ENCODE results near the gene RNASE8.

The RNASE8 gene

DNA sequence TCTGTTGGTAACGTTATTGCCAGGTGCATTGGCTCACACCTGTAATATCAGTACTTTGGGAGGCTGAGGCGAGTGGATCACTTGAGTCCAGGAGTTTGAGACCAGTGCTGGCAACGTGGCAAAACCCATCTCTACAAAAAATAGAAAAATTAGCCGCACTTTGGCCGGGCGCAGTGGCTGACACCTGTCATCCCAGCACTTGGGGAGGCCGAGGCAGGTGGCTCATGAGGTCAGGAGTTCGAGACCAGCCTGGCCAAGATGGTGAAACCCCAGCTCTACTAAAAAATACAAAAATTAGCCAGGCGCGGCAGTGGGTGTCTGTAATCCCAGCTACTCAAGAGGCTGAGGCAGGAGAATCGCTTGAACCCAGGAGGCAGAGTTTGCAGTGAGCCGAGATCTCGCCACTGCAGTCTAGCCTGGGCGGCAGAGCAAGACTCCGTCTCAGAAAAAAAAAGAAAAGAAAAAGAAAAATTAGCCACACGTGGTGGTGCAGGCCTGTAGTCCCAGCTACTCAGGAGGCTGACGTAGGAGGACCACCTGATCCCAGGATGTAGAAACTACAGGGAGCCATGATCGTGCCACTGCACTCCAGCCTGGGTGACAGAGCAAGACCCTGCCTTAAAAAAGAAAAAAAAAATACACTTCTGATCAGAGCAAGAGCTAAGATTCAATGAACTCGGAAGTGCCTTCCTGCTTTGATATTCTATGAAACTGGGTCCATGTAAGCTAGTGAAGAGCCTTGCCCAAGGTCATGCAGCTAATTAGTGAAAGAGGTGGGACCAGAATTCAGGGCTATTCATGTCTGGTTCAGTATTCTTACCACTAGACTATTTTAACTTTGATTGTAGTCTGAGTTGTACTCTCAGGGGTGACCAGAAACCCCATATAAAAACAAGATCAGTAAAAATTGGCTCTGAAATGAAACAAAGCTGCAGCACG is 4.2 kb upstream of the RNASE8 start:
- no peak for DNase-seq (ENCODE audit: low read depth, low spot score)

DNA sequence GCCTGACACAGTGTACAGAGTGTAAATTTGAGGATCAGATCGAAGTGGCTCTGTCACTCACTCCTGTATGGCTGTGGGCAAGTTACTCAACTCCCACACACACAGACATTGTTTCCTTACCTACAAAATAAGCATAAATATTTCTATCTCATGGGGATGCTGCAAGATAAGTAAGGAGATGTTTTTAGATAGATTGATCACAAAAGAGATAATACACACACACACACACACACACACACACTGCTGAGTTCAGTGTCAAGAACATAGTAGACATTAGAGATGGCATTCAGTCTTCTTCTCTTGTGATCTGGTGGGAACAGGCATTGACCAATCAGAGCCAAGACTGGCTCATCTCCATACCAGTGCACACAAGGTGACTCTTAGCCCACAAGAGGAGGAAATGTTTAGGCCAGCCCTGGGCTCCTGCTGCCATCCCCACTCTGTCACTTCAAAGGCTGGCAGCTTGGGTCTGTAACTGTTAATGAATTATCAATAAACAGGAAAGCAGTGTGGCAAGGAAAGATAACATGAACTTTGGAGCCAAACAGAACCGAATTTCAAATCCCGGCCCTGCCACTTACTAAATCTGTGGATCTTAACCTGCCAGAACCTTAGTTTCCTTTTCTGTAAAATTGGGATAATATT is 3.4 kb upstream of the RNASE8 start:
- DNase-seq (ENCODE audit: low read depth, low spot score): no peak

DNA sequence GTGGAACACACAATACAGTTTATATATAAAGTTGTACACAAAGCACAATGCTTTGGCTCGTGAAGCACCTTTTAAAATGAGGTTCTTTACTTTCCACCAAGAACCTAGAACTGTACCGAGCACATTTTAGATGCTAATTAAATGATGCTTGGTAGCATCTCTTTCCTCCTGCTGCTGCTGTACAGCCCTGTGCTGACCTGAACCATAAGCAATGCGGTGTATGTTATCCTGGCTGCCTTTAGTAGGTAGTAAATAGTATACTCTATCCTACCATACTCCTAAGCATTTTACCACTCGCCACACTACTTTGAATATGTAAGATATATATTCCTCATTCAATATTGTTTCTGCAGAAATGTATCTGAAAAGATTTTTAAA is 2.9 kb upstream of the RNASE8 start:
- DNase-seq (ENCODE audit: low read depth, low spot score): no peak

DNA sequence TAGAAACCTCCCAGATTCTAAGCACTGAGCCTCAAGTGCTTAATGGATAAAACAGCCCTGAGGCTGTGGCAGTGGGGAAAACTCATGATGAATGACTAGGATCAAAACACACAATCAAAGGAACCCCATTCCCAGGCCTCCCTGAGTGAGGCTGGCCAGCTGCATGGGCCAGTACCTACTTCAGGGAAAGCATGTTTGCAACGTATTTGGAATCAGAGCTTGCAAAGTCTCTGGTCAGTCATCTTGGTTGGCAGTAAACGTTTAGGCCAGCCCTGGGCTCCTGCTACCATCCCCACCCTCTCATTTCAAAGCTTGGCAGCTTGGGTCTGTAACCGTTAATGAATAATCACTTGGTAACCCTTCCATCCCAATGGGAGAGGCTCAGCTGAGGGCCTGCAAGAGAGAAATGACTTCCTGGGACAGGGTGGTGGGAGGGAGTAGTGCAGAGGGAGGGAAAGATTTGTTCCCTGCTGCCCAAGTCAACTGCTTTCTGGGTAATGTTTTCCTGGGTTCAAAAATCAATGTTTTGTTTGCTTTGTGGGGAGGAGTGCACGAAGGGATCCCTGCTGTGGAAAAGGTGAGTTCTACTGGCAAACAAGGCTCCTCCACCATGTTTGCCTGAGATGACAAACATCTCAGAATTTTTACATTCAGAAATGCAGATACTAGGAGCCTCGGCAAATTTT is 2.0 kb upstream of the RNASE8 start:
- DNase-seq (ENCODE audit: low read depth, low spot score): no peak

DNA sequence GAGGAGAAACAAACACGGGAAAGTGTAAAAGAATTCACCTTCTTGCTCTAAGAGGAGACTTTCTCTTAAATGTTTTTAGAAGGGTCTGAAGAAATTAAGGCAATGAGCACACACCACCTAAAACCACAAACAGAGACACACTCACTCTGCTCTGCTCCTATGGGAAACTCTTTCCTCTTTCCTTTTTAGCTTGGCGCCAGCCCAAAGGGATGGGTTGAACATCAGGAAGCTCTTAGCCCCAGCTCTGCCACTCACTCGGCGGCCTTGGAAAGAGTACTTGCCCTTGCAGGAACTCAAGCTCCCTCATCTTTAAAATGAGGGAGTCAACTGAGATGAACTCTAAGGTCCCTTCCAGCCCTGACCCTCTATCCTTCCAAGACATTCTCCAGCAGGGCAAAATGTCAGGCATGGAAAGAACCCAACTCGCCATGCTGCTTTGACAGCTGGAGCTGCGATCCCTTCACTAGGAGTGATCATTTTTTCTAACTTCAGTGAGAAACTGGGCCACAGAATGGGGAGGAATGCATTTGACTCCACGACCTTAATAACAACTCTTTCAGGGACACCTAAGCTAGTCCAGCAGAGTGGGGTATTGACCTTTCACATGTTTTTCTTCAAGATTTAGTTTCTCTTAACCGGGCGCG is 980 bp upstream of the RNASE8 start:
- no peak for DNase-seq (ENCODE audit: low read depth, low spot score)

DNA sequence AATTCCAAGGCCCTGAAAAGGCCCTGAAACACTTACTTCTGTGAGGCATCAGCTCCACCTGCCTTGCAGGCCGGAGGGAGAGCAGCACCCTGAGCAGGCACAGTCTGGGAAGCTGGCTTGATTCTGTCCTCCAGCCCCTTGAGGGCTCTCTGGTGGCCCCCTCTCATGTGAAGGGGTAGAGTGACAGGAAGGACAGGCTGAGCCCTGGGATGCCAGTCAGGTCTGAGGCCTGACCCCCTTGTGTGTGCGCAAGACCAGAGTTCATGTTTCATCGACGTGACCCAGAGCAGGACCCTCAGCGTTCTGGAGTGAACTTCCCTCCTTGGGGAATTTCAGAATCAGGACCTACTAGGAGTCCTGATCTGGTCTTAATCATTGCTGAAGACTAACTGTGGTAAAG is 1.3 kb downstream of the RNASE8 start:
- DNase-seq (ENCODE audit: low read depth, low spot score): no peak

DNA sequence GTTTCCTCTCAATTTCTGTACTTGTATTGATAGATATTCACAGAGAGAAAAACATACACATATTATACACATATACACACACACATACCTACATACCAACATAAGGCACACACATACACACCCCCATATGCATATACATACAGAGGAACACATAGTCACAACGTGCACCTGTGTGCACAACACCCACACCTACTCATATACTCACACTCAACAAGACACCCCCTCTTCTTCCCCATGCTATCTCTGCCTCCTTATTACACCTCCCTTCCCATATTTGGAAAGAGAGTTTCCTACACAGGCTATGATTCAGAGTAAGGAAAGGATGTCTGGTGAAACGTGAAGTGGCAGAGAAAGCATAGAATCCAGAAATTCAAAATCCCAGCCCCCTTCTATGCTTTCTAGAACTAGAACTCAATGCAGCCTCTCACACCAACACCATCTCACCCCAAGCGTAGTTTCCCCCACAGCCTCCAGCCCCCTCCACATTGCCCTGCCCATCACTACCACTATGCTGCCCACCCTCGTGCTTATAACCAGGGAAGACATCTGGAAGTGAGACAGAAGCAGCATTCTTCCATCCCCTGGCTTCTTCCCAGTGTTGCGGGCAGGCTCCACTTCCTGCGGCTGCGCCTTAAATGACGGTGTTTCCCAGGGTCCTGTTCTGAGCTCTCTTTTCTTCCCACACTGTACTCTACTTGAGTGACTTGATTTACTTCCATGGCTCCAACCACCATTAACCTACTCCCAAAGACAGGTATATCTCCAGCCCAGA is 2.4 kb downstream of the RNASE8 start:
- DNase-seq (ENCODE audit: low read depth, low spot score): no peak

DNA sequence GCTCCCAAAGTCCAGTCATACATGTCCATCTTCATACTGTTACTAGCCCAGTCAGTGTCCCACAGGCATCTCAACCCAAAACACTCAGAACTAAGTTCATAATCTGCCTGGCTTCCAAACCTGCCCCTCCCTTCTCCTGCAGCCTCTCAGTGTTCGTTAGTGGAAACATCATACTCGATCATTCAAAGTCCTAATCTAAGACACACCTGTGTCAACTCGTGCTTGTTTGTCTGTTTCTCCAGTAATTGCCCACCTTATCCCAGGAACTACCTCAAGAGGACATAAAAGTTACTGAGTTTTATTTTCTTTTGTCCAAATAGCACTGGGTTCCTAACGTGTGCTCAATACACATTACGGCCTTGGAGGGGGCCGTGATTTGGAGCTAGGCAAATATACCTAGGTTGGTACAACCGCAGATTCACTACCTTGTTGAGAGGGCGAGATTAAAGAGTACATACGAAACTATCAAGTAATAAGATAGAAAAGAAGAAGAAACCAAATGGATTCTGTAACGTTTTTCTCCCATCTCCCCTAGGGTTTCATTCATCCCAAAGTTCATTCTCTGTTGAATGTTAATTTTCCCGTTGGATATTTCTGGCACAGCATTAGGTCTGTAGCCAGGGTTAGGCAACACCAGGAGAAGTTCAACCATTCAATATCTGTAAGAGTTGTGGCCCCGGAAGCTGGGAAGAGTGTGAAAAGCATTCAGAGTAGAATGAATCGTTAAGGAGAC is 3.2 kb downstream of the RNASE8 start:
- no peak for DNase-seq (ENCODE audit: low read depth, low spot score)

DNA sequence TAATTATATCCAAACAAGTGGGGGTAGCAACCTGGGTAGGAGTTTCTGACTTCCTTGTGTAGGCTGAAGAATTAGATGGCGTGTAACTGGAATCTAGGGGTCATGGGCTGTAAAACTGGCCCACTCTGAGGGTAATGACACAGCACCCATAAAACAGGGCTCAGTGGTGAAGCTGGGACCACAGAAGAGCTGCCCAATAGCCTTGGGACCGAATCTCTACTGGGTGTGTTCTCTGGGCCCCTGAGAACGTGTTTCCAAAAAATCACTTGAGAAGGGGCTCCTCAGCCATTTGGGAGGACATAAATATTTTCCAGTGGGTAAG is 3.7 kb downstream of the RNASE8 start:
- no peak for DNase-seq (ENCODE audit: low read depth, low spot score)

DNA sequence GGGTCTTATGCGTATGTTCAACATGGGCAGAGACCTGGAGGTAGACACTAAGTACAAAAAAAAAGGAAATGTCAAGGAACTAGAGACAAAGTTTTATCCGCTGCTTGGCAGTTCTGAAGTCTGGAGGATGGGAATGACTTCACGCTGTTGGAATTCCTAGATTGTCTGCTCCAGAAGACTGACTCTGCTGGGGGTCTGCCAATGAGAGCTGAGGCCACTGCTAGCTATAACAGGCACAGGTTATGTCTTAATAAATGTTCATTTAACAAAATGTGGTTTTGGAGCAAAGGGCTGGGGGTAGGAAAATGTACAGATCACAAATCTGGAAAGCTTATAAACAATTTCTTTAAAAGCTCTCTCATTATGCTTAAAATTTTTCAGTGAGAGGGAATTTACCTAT is 5.9 kb downstream of the RNASE8 start:
- DNase-seq (ENCODE audit: low read depth, low spot score): no peak

DNA sequence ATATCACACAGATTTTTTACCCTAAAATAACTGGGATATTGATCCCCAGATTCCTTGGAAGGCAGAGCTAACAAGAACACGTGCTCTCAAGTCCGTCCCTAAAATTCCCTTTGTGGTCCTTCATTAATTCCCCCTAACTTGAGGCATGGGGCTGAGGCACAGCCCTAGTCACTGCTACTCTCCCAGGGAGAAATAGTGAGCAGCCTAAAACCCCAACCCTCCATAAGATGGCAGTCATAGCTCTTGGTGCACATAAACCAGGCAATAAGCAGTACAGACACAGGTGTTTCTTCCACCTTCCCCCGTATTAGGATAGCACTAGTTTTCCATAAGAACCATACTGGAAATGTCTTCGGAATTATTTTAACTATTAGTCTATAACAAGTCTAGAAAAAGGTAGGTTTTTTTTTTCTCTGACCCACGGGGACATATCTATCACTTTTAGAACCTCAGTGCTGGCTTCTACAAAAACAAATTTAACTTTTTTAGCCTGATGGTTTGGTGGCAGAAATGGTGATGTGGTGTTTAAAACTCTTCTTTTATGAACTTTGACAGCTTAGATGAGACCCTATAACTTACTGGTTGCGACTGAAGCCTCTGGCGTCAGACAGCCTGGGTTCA is 9.4 kb downstream of the RNASE8 start:
- no peak for DNase-seq (ENCODE audit: low read depth, low spot score)

DNA sequence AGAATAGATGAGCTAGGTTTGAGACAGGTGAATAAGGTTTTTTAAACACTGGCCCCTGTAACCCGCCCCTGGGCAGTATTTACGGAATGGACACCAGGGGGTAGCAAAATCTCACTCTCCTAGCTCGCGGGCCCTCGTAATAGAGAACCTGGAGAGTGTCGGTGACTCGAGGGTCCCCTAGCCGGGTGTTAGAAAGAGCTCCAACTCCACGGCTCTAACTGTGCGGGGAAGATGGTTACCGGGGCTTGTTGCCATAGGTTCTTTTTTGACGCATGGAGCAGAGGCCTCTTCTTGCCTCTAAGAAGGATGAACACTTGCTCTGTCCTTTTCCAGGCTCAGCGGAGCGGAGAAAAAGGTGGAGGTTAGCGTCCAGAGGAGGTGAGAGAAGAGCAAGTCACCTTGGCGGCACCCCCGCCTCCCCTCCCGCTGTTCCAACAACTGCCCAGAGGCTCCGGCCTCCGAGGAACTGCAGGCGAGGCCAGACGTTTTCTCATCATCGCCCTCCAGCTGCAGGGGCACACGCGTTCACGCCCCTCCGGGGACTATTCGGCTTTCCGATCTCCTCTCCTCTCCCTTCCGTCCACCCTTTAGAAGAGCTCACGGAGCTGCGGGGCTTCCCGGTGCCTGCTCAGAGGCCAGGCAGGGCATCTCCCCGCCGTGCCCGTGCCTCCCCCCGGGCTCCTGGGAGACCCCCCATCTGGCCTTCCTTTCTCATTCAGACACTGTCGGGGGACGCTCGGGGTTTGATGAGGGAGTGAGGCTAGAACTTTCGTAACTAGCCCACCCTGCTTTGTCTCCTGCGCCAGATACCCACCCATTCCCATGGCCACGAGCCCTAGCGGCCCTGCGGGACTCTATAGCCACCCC is 11.1 kb downstream of the RNASE8 start:
- no peak for DNase-seq (ENCODE audit: low read depth, low spot score)

DNA sequence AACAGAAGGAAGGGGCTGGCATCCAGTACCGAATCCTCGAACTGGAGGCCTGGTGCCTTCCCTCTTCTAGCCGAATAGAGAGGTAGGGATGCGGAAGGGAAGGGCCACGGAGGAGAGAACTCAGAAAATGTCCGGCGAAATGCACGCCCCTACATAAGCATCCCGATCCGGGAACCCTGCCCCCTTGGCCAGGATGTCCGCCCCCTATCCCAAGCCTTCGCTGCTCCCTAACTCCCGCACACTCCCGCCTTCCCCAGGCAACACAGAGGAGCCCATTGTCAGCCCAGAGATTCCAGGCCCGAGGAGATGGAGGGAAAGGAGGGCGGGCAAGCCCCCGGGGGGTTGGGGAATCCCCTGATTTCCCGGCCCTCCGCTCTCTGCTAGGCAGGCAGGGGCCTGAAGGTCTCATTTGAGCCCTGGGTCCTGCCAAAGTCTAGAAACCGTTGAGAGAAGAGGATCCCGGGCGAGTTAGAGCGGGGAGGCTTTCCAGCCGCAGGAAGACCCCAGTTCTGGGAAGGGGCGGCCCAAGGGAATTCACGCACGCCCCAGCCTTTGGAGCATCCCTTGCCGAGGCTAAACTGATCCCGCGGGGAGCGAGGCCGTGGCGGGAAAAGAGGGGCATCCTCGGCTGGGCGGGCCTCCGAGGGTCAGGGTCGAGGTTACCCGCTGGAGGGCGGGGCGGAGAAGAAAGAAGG is 11.9 kb downstream of the RNASE8 start:
- DNase-seq (ENCODE audit: low read depth, low spot score): no peak

DNA sequence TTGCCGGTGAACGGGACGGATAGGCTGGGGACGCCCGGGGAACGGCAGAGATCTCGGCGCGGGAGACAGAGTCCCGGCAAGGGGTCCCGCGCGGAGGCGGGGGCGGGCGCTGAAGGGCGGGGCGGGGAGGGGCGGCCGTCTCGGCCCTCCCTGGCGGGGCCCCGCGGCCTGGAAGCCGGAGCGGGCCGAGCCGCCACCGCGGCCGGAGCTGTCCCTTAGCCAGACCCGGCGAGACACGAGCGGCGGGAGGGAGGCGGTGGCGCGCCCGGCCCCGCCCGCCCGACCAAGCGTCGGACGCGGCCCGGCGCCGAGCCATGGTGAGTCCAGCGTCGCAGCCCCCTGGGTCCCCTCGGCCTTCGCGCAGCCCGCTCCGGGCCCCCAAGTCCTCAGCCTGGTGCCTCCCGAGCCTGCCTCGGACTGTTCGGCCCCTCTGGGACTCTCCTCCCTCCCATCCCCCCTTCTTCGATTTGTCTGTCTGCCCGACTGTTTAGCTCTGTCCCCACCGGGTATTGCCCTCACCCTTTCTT is 12.5 kb downstream of the RNASE8 start, which contains the start of gene ARHGEF40:
Gene ARHGEF40, plus strand, starts transcription at position 222 of the 527 bp plus-strand sequence. Its CDS starts 93 bp downstream, at position 315.
- no peak for DNase-seq (ENCODE audit: low read depth, low spot score)

DNA sequence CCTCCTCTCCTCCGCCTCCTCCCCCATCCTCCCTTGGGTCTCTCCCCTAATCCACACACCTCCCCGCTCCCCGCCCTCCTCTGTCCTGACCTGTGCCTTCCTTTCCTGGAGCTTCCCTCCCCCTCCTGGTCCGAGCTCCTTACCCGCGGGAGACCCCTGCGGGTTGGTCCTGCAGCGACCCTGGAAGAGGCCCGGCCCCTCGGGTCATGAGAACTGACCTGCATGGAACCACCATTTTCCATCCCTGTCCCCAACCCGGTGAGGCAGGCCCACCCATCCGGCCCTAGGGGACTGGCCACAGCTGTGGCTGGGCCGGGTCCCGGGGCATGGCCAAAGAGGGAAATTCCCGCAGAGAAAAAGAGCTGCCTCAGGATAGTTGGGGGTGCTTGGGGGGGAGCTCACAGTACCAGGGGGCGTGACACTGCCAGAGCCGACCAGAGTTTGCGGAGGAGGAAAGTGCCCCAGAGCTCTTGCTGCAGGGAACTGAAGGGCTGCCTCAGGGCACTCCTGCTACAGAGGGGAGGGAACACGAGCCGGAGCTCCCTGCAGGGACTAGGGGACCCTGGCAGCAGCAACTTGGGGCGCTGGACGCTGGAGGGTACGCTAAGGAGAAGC is 13.1 kb downstream of the RNASE8 start:
- DNase-seq (ENCODE audit: low read depth, low spot score): no peak

DNA sequence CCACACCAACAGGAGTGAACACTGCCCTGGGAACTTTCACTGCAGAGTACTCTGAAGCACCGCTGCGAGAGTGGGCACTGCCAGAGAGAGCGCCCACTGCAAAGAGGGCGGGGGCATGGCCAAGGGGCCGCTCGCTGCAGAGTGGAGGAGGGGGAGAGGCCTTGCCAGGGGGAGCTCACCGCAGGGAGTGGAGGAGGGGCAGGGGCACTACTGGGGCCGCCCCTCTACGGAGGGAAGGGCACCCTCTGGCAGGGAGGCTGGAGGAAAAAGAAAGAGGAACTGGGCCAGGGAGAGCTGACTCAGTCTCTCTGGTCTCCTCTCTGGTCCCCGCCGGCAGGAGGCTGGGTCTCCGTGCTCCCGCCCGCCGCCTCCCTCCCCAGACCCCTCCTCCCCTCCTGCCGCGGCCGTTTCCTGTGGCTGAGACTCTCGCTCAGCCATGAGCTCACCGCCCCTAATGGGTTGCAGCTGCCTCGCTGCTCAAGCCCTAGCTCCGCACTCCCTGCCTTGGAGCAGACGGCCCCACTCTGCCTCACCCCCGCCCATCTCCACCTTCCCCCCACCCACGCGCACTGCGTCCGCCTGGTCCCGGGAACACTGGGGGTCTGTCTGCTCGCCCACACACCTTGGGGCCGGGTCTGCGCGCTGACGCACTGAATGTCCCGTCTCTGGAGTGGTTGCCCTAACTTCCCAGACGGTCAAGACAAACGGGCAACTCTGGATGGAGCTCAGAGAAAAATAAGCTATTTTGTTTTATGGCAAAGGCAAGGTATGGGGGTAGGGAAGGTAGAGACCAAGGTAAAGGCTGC is 13.8 kb downstream of the RNASE8 start:
- no peak for DNase-seq (ENCODE audit: low read depth, low spot score)

DNA sequence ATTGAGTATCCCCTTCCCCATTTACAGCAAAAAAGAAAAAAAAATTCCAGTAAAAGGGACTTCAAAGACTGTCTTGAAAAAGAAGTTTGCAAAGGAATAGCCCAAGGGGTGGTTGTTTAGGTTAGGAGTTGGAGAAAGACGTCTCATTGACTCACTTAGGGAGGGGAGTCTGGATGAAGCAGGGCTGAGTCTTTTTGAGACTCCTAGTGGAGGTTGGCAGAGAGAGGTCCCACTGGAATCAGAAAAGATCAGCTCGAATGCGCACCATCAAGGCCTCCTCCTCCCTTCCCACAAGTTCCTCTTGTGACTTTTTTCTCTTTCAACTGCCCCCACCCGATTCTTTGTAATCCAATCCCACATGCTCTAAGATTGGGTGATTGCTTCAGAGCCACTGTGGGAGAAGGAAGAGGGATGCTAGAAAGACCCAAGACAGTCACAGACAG is 14.4 kb downstream of the RNASE8 start:
- no peak for DNase-seq (ENCODE audit: low read depth, low spot score)
